Activated naive CD4-positive, alpha-beta T cell treated with anti-CD3 and anti-CD28 coated beads, Interleukin-2, amount 50 U/mL, for 16 hours (primary cell): ENCODE measurements around the gene RBM19.

Experiments used
- DNase-seq: peaks from one replicate; pipeline ENCODE4 v3.0.0-alpha.2; 2020

The RBM19 gene

DNA sequence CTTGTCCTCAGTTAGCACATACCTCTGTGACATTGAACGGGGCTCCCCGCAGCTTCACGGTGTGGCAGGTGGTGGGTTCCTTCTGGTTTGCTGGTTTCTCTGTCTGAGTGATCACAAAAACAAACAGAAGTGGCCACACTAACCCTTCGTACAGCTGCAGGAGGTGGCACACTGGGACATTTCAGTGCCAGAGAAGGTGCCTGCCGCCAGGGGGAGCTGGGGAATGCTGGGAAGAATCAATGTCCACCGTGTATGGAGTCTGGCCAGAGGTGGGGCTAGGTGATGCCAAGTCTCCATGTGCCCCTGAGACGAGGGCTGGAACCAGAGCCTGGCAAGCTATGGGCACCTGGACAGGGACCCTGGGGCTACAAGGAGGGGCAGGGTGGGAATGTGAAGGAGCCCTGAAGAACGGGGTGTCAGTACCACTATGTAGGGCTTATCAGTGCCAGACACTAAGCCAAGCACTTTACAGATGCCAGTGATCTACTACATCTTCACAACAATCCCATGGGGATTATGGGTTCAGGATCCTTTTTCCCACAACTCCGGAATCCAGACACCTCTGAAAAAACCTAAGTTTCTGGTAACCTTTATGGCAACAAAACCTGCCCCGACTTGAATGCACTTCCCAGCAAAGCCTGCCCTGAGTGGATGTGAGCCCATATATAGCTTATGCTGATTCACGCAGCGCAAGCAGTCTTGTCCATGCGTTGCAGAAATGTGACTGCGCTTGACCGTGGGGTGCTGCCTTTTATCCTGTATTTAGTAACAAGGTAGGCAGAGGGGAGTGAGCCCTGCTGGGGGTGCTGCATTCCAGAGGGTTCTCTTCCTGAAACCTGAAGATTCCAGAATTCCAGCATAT is 10.8 kb downstream of the RBM19 start:
- DNase-seq = no peak

DNA sequence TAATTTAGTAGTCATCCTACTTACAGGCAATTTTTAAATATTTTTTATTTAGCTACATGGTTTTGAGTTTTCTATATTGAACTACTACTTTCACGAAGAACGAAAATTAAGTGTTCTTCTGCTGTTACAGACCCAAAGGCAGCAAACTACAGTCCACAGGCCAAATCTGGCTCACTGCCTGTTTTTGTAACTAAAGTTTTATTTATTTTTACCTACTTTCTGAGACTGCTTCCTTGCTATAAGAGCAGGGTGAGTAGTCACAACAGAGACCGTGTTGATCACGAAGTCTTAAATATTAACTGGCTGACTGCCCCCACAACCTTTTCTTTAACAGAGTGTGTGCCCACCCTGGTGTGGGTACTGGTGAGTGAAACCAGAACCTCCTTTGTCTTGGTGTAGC is 11.6 kb downstream of the RBM19 start:
- no peak for DNase-seq

DNA sequence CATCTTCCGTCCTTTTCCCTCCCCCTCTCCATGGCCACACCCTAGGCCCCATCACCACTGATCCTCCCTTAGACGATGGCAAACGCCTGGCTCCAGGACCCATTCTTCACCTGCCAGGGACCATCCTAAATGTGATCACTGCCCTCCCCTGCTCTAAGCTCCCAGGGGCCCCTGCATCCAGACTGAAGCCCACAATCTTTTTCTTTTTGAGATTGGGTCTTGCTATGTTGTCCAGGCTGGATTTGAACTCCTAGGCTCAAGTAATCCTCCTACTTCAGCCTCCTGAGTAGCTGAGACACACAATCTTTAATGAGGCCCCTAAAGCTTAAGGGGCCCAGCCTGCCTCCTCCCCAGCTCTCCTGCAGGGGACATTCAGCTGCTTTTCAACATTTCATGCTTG is 15.3 kb downstream of the RBM19 start:
- no peak for DNase-seq

DNA sequence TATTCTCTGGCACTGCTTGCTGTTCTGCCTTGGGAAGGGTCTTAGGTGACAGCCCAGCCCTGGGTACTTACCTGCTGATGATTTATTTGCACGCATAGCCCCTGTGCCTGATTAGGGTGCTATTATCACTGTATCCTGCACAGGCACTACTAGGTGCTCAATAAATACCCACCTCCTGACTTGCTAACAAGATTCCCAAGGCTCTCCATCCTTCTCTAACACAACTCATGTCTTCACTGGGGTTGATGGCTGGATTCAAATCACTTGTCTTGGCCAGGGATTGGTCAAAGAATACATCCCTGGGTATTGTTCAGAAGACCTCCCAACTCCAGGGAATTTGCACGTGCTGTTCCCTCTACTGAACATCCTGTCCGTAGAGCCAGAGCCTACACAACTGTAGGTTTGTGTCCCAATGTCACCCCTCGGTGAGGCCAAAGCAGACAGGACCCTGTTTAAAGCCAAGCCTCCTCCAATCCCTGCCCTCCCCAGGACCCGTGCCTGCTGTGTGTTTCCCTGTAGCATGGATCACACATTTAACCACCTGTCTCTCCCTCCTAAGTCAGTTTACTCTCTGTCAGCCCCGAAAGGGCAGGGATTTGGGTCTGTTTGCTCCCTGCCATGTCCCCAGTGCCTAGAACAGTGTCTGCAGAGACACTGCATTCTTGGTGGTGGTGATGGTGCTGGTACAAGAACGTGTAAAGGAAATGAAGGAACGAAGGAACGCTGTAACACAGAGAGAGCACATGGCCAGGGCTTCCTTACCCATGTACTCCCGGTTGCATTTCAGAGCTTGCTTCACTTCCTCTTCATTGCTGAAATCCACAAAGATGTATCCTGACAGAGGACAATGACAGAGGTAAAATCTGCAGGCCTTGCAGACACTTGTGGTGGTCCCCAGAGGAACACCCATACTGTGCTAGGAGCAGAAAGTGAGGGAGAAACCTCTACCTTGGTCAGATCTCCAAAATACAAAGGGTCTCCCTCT is 16.5 kb downstream of the RBM19 start:
- no peak for DNase-seq

DNA sequence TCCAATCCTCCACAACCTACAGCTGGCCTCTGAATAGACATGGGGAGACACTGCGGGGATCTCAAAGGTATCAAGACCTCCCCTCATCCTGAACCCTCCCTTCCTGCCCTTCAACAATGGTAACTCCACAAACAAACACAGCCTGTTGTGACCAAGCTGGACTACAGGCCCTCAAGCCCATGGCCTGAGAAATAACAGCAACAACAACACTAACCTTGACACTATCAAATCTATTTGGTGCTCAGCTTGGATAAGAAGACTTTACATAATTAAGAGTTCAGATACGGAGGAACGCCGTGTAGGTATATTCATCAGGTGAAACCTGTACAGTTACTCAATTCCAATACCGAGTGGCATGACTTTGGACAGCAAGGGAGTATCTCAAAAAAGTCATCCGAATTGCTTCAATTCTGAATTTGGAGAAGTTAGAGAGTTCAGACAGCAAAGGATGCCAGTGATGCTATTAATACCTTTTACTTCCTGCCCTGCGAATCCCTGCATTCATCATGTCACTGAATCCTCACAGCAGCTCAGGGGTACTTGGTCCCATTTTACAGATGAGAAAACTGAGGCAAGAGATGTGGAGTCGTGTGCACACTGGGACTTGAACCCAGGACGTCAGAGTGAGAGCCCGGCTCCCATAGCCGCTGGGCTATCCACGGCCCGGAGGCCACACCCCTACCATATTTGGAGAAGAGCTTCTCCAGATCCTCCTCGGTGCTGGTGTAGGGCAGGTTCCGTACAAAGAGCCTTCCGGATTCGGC is 17.8 kb downstream of the RBM19 start:
- no peak for DNase-seq

DNA sequence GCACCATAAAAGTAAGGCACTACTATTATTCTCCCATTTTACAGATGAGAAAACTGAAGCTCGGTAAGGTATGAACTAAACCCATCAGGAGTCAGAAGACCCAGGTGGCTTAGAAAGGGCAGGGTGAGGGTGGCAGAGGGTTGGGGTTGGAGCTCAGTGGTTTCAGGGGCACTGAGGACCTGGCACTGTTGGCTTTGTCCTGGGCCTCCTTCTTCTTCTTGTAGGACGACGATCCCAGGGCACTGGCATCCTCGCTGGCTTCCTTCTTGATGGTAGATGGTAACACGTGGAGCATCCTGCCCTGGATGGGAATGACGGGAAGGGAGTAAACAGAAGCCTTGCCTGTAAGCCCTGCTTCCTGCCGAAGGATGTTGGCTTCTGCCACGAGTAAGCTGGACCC is 19.9 kb downstream of the RBM19 start:
- no peak for DNase-seq

DNA sequence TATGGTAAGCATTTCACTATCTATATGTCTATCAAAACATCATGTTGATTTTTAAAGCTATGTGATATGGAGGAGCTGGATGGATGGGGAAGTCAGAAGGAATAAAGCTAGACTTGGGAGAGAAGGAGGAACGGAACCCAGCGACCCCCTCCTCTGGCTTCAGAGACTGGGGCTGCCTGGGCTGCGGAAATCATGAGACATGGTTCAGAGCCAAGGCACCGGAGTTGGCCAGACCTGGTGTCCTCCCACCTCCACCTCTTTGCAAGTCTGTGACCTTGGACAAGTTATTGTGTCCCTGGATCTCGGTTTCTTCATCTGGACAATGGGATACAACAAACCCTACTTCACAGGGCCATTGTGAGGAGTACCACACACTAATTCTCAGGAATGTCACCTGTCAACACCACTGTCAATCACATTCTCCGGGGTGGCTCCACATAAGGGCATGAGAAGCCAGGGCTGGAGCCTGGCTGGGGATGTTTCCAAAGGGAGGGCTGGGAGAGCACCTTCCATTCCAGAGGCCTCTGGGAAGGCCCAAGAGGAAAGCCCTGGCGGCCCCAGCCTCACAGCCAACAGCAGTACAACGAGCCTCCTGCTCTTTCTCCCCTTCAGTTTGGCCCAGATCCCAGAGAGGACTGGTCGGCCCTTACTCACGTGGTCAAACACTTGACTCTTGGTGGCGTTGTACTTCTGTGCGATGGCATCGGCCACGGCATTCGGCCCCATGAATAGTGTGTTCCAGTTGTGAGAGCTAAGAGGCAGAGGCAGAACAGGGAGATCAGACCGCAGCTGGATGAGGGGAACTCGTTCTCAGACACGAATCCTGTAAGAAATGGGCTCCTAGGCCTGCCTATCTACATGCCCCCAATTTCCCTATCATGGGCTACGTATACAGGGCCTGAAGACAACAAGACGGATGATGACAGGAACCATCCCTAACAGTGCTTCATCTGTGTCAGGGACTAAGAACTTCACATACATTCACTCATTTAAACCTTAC is 20.7 kb downstream of the RBM19 start:
- DNase-seq = no peak

DNA sequence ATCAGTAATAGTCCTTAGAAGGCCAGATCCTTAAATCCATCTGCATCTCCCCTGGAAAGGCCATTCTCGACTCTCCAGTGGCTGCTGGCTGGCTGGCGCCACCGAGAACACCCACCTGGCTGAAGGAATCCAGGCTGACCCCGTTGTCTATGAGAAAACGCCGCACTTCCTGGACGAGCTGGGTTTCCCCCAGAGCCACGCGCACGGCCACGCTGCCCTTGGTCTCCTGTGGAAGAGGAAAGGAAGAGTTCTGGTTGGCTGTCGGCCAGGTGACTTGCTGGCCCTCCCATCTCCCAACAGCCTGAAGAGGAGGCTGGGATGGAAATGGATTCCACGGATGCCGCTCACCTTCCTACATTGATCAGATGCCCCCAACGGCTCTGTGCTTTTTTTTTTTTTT is 23.9 kb downstream of the RBM19 start:
- DNase-seq = no peak

DNA sequence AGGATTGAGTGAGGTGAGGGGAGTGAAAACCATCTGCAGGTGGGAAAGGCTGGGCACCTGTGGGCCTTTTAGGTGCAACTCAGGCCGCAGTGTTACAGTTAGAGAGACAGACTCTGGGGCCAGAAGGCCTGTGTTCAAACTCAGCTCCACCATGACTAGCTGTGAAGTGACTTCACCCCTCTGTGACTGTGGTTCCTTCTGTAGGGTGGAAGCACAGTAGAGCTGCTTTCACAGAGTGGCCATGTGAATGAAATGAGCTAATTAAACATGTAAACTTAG is 25.0 kb downstream of the RBM19 start:
- DNase-seq = no peak

DNA sequence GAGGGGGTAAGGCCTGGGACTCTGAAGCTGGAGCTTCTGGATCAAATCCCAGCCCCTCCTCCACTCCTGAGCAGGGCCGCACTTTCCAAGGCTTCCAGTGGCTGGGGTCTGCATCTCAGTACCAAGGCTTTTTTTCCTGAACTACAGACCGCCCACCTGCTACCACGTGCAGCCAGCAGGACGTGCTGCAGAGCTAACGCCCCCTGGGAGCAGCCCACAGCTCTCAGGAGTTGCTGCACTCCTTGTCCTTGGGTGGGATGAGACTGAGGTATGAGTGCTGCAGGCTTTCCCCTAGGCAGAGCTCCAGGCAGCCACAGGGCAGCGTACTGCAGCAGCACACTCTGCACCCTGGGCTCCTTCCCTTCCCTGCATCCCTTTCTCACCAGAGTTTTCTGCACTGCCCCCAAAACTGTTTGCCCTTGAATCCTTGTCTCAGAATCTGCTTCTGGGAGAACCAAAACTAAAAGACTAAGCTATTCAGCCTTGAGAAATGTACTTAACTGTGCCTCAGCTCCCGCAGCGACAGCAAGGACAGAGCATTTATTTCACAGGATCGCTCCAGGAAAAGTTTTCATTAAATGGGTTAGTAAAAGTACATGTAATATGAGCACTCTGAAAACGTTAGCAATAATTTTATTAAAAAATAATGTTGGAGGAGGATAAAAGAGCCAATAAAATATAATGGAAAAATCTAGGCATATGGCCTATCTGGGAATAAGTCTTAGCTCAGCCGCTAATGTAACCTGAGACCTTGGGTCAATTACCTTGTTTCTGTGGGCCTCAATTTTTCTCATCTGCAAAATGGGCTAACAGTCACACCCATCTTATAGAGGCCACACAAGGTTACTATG is 25.5 kb downstream of the RBM19 start:
- DNase-seq = no peak

DNA sequence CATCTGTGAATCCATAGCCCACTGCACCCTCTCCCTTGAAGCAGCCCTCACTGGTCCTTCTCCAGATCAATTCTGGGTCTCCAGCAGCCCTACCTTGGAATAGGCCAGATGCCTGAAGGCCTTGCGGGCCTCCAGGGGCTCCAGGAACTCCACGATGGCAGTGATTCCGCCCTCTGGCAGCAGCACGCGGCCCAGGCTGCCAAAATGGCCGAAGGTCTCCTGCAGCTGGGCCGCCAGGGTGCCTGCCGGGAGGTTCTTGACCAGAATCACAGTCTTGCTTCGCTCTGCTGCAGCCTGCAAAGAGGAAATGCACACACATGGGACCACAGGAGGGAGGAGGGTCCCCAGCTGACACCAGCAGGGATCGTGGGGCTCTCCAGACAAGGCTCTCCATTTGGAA is 26.3 kb downstream of the RBM19 start:
- DNase-seq = no peak

DNA sequence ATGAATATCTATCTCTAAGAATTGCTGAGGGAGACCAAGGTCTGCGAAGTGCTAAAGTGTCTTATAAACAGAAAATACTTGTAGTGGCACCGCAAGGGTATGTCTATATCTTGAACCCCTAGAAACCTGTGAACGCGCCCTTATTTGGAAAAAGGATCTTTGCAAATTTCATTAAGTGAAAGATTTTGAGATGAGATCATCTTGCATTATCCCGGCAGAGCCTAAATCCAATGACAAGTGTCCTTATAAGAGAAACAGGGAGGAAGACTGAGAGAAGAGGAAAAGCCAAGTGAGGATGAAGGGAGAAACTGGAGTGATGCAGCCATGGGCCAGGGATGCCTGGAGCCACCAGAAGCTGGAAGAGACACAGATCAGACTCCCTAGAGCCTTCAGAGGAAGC is 27.7 kb downstream of the RBM19 start:
- no peak for DNase-seq

DNA sequence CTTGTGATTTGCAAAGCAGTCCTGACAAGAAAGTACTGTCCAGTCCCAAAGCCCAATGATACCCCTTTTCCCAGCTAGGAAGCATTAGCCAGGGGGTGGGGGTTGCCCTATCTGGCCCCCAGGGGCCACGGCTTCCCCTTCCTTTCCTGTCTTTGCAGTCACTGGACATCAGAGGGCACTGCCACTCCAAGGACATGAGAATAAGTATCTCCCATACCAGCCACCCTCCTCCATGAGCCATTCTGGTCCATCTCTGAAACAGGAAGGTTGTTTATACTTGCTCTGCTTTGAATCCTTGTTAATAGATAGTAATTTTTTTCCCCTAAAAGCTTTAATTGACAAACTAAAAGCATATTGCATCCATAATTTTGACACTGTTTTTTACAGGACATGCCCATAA is 29.7 kb downstream of the RBM19 start:
- no peak for DNase-seq

DNA sequence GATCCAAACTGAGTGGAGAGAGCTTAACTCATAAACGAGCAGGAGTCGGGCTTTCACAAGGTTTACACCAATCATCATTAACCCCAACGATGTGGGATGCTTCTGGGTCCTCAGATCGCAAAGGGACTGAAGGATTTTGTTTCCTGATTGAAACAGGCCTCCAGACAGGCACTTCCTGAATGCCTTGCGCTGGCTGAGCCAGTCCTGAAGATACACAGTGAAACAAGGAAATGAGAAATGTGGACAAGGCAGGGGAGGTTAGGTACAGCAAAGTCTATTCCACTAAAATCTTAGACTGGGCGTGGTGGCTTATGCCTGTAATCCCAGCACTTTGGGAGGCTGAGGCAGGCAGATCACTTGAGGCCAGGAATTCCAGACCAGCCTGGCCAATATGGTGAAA is 30.7 kb downstream of the RBM19 start:
- no peak for DNase-seq

DNA sequence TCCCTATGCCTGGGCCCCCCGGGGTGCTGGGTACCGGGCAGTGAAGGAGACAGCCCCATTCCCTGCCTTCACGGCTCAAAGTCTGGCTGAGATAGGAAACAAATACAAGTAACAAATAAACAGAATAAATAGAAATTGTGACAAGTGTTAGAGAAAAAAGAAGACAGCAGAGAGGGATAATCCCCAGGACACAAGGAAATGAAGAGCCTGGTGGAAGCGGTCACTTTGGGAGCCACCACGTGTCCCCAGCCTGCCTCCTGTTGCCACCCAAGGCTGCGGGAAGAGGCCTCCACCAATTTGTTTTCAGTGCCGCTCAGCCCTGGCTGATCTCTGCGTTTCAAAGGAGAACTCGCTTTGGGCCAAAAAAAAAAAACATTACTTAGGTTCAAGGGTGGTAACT is 31.2 kb downstream of the RBM19 start:
- no peak for DNase-seq

DNA sequence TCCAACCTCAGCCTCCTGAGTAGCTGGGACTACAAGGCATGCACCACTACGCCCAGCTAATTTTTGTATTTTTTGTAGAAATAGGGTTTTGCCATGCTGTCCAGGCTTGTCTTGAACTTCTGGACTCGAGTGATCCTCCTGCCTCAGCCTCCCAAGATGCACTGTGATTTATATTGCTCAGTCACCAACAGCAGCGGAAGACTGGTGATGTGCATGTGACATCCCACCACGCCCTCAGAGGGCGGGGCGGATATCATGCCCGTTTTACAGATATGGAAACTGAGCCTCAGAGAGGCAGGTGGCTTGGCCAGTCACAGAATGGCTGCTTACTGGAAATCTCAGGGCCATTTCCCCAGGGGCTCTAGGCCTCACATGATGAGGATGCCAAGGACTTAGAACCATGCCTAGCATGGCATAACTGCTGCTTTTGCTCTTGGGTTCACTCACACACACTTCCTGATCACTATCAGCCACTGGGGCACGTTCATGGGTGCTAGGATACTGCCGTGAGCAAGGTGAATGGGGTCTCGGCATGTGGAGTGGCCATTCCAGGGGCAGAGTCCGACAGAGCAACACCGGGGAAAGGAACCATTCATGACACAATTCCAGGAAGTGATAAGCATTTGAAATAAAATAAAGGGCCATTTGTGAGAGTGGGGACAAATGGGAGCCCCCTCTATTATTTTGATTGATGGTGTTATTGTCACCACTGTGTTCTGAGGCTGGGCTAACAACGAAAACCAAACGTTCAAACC is 31.9 kb downstream of the RBM19 start:
- no peak for DNase-seq

DNA sequence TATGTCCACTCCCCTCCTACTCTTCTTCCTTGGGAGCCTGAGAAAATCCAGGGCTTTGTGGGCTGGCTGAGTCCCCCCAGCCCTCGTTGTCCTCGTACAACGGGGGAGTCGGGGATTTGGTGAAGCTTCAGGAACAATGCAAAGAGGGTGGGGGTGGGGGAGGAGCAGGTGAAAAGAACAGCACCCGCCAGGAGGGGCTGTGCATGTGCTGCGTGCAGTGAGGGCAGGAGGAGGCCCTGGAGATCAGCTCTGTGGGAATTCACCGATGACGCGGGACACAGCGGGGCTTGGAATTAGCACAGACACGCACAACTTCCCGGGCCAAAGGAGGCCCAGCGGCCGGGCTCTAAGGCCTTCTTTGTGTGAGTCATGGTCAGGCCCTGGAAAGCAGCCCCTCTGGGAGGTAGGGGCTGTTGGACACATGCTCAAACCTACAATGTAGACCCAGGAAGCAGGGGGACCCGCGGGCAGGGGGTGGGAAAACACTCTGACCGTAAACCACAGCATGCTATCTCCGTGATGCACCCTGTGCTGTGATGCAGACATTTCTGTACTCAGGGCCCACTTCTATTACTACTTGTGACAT is 32.8 kb downstream of the RBM19 start:
- DNase-seq = no peak

DNA sequence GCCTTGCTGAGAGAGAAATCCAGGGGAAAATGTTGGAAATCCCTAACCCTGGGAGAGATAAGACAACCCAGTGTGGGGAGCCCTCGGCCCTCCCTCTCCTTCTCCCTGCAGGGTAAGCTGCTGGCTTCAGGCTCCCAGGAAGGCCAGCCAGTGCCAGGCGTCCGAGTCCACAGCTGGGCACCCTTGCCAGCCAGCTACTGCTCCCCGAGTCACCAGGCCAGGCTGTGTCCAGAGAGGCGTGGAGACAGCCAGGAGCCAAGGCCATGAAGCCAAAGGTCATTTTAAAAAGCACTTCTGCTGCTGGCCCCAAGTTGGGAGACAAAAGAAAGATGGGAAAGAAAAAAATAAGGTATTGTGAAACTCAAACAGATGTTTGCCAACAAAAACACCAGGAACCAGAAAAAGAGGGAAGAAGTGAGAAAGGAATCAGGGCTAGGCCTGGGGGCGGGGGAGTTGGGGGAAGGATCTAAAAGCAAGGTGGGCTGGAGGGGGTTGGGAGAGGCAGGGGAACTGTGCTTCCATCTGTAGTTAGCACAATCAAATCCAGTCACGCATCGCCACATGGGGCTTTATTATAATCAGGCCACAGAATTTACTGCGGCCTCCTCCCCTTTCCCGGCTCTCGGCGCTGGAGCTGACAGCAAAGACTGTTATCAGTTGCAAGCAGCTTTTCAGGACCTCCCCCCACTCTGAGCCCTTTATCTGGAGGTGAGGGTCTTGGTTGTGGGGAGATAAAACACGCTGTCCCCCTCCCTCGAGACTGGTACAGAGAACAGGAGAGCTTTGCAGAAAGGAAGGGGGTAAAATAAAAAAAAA is 33.5 kb downstream of the RBM19 start:
- DNase-seq = no peak

DNA sequence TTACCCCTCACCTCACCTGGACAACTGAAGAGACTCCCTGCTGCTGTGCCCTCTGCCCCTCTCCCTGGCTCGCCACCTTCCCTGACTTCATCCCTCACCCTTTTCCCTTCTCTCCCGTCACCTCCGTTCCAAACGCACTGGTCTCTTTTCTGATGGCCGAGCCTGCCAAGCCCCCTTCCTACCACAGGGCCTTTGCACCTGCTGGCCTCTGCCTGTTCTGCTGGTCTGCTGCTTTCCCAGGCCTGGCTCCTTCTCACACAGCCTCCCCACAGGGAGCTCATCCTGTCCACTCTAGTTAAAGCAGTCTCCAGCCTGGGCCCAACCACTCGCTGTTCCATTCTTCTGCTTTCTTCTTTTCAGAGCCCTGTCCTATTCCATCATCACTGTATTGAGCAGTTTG is 34.6 kb downstream of the RBM19 start:
- DNase-seq = no peak
